ENCODE measurements around the gene C18orf63.

C18orf63 gene

GRCh38 chr18:74315464-74316256, at the start of gene C18orf63:
TSS of gene C18orf63 (plus strand) at chr18:74315839. CDS start at chr18:74317866, 2,027 bp downstream.
- DNase-seq: no peak
- no peak for TF ChIP-seq GATA1 (IDR thresholded peaks at IDR 0.05; ENCODE audit: low read depth, low read length)

GRCh38 chr18:74266161-74266560, 49.5 kb upstream of the C18orf63 start:
- TF ChIP-seq POLR2A (IDR thresholded peaks at IDR 0.05; ENCODE audit: low read length): no peak
- no peak for TF ChIP-seq GATA1 (IDR thresholded peaks at IDR 0.05; ENCODE audit: low read depth, low read length)
- DNase-seq: no peak

- TF ChIP-seq POLR2A (IDR thresholded peaks at IDR 0.05; ENCODE audit: low read length) (no peak), GATA1 (IDR thresholded peaks at IDR 0.05; ENCODE audit: low read depth, low read length) (no peak)
- no peak for DNase-seq
Observed at GRCh38 chr18:74268175-74268574, 47.5 kb upstream of the C18orf63 start.

- no peak for DNase-seq
- TF ChIP-seq GATA1 (IDR thresholded peaks at IDR 0.05; ENCODE audit: low read depth, low read length) (no peak), POLR2A (IDR thresholded peaks at IDR 0.05; ENCODE audit: low read length) (no peak)
Observed at GRCh38 chr18:74268933-74269620, 46.6 kb upstream of the C18orf63 start.

- TF ChIP-seq POLR2A (IDR thresholded peaks at IDR 0.05; ENCODE audit: low read length) (no peak), GATA1 (IDR thresholded peaks at IDR 0.05; ENCODE audit: low read depth, low read length) (no peak)
- no peak for DNase-seq
Observed at GRCh38 chr18:74271635-74272034, 44.0 kb upstream of the C18orf63 start.

GRCh38 chr18:74273394-74273793, 42.2 kb upstream of the C18orf63 start:
- DNase-seq: no peak
- TF ChIP-seq GATA1 (IDR thresholded peaks at IDR 0.05; ENCODE audit: low read depth, low read length) (no peak), POLR2A (IDR thresholded peaks at IDR 0.05; ENCODE audit: low read length) (no peak)

GRCh38 chr18:74274700-74275099, 40.9 kb upstream of the C18orf63 start:
- TF ChIP-seq GATA1 (IDR thresholded peaks at IDR 0.05; ENCODE audit: low read depth, low read length): no peak
- TF ChIP-seq POLR2A (IDR thresholded peaks at IDR 0.05; ENCODE audit: low read length): no peak
- no peak for DNase-seq

- TF ChIP-seq GATA1 (IDR thresholded peaks at IDR 0.05; ENCODE audit: low read depth, low read length) (no peak), POLR2A (IDR thresholded peaks at IDR 0.05; ENCODE audit: low read length) (no peak)
- no peak for DNase-seq
Observed at GRCh38 chr18:74275736-74276135, 39.9 kb upstream of the C18orf63 start.

GRCh38 chr18:74276609-74277008, 39.0 kb upstream of the C18orf63 start:
- TF ChIP-seq GATA1 (IDR thresholded peaks at IDR 0.05; ENCODE audit: low read depth, low read length) (no peak), POLR2A (IDR thresholded peaks at IDR 0.05; ENCODE audit: low read length) (no peak)
- no peak for DNase-seq

GRCh38 chr18:74277296-74277695, 38.3 kb upstream of the C18orf63 start:
- TF ChIP-seq POLR2A (IDR thresholded peaks at IDR 0.05; ENCODE audit: low read length) (no peak), GATA1 (IDR thresholded peaks at IDR 0.05; ENCODE audit: low read depth, low read length) (no peak)
- peak; percentile 87 to 88 for DNase-seq

GRCh38 chr18:74278058-74278457, 37.6 kb upstream of the C18orf63 start:
- TF ChIP-seq POLR2A (IDR thresholded peaks at IDR 0.05; ENCODE audit: low read length) (no peak), GATA1 (IDR thresholded peaks at IDR 0.05; ENCODE audit: low read depth, low read length) (no peak)

GRCh38 chr18:74278983-74279382, 36.7 kb upstream of the C18orf63 start:
- TF ChIP-seq GATA1 (IDR thresholded peaks at IDR 0.05; ENCODE audit: low read depth, low read length): no peak
- TF ChIP-seq POLR2A (IDR thresholded peaks at IDR 0.05; ENCODE audit: low read length): no peak
- DNase-seq: peak; percentile 53 to 60

More at GRCh38 chr18:74278058-74278457, 37.6 kb upstream of the C18orf63 start:
- peak in 1 of 2 experiments; percentile 28 for DNase-seq

GRCh38 chr18:74281011-74281979, 34.3 kb upstream of the C18orf63 start:
- no peak for TF ChIP-seq GATA1 (IDR thresholded peaks at IDR 0.05; ENCODE audit: low read depth, low read length)
- DNase-seq: no peak

Data from erythroblast (primary cell).